Kidney tubule cell (primary cell): Measurements from ENCODE around the gene VAT1L.
A peak's percentile ranks its signal among the peaks of the same experiment; 100 is the strongest.

Source experiments
- DNase-seq: peaks from one replicate; pipeline ENCODE4 v3.0.0-alpha.2; 2018; ENCODE audit warnings: low spot score

The VAT1L gene

DNA sequence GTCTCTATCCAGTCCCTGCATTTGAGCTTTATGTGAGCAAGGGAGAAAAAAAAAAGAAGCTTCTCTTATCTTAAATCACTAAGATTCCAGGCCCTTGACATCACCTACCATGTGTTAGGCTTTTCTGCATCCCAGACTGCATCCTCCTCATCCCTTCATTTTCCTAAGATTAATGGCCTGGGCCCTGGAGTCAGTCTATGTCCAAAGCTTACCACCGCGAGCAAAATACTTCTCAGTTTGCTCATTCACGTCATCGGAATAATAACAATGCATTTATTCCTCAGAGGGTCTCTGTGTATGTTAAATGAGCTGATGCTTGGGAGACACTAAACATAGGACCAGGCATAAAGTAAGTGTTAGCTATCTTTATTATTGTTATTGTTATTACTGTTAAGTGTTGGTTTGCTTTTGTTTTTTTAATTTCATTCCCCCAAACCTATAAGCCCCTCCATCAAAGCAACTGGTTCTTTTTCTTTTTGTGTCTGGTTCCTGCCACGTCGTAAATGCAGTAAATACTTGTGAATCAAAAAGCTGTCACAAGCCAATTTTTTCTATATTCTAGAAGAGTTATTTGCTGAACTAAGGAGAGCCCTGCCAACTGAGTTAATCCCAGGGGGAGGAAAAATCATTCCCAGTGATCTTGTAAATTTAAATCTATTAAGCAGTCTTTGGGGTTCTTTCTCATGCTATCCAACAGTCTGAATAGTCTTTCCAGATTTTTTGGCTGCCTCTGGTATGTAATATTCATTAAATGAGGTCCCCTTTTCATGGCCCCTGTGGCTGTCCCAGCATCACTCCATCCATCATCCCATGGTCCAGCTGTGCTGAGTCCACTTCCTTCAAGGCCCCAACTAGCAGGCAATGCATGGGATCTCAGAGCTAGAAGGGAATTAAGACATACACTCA lies 46.5 kb downstream of the VAT1L start:
- DNase-seq, result peak; percentile 13

- no peak for DNase-seq
These were observed 48.4 kb downstream of the VAT1L start for GRCh38 chr16:77836801-77837200.

- no peak for DNase-seq
These were observed 50.4 kb downstream of the VAT1L start for GRCh38 chr16:77838597-77839255.

GRCh38 chr16:77840093-77840492 lies 51.7 kb downstream of the VAT1L start:
- DNase-seq, result no peak

GRCh38 chr16:77840673-77841501 lies 52.5 kb downstream of the VAT1L start:
- peak; percentile 20 for DNase-seq

DNA sequence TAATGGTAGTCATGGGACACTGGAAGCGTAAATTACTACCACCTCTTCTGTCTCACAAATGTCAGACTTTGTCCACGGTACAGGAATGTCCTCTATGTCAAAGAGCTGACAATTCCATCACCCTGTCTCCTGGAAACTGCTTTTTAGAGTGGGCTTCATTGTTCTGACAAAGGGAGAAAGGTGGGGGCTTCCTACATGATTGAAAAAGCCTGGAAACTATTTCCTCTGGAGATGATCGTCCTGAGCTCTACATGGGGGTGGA lies 53.1 kb downstream of the VAT1L start:
- DNase-seq, result no peak

DNA sequence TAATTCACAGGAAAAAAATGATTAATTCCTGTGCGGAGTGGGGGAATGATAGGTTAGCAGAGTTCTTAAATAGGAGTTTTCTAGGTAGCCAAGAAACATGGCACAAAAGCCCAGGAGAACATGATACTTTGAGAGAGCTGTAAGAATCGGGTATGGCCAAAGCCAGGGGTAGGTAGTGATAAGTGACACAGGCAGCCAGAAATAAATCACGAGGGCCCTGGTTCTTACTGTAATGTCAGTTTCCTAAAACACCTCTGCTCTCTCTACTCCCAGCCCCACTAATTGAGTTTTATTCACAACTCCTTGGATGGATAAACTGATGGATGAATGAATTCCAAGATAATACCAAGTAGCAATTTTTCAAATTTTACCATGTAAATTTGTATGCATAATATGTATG lies 54.1 kb downstream of the VAT1L start:
- DNase-seq, result no peak

DNA sequence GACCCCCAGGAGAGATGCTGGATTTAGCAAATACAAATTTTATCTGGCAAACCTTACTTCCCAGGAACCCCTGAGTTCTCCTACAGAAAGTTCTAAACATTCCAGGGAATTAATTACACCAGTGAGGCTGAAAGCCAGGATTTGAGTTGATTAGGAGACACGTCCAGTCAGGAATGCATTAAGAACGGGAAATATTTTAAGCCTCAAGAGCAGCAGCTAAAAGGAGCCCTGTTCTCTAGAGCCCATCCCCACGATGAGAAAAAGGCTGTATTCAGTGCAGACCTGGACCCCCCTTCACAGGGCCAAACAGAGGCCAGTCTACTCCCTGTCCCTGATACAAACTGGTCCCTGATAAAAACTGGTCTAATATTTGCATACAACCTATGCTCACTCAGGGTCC lies 55.0 kb downstream of the VAT1L start:
- DNase-seq, result no peak

GRCh38 chr16:77844801-77845200 lies 56.4 kb downstream of the VAT1L start:
- no peak for DNase-seq

- peak; percentile 8 for DNase-seq
These were observed 61.4 kb downstream of the VAT1L start for GRCh38 chr16:77849646-77850258.

DNA sequence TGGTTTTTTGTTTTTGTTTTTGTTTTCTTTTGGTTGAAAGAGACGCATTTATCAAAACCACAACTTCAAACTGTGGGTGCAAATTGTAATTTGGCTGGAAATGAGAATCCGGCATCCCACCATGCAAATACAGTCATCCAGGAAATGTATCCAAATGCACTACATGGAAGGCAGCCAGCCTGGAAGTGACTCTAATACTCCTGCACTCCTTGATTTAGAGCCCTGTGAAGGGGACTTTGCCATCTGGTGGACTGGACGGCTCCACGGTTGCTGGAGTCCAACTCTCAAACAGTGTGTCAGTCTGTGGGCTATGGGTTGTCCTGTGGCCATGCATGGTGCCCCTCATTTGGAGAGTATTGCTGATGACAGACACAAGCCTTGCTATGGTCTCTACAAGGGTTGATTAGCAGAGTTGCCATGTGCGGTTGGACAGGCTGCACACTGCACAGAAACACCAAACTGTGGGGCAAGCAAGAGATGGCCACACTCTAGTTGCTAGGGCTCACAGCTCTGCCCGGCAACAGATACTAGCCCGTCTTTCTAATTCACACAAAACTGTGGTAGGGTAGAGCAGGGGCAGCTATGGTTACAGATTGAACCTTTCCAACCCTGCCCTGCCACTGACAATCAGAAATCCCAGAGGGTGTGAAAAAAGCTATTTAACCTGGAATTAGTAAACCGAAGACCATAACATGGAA lies 62.4 kb downstream of the VAT1L start:
- no peak for DNase-seq

DNA sequence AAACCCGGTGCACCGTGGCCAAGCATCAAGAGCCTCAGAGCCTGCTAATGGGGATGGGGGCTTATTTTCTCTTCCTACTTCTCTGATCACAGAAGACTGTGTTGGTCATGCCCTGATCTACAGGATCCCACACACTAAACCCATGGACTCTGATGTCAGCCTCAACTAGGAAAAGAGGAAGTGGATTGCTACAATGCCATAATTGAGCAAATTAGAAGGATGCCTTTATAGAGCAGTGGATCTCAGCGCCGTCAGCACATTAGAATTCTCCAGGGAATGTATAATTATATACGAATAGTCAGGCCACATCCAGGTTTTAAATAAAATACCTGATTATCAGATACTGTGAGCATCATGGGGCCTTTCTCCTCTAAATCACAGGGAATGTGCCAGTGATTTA lies 64.8 kb downstream of the VAT1L start:
- DNase-seq, result no peak

DNA sequence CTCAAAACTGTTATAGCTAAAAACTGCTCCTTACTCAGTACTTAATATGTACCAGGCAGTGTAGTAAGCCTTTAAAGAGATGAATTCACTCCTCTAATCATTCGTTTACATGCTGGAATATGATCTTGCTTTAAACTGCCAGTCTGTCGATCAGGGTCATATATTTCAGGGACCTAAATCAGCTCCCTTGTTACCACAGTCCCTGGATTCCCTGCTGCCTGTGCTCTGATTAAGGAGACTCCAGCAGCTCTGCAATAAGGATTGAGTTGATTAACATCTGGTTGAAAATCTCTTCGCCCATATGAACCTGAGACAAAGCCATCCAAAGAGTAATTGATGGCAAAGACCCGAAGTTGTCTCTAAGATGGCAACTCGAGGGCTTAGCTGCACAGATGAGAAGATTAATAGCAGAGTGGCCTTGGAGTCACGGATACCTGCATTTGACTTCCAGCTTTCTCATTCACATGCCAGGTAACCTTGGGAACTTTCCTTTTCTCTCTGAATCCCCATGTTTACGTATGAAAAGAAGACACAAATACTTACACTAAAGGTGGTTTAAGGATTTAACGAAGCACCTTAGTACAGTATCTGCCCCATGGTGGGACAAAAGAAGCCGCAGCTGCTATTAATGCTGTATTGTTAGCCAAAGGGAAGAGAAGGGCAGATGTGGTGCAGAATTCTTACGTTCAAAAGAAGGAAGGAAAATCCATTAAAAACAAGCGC lies 68.2 kb downstream of the VAT1L start:
- no peak for DNase-seq

GRCh38 chr16:77858060-77858459 lies 69.7 kb downstream of the VAT1L start:
- no peak for DNase-seq

GRCh38 chr16:77859493-77860232 lies 71.3 kb downstream of the VAT1L start:
- no peak for DNase-seq

DNA sequence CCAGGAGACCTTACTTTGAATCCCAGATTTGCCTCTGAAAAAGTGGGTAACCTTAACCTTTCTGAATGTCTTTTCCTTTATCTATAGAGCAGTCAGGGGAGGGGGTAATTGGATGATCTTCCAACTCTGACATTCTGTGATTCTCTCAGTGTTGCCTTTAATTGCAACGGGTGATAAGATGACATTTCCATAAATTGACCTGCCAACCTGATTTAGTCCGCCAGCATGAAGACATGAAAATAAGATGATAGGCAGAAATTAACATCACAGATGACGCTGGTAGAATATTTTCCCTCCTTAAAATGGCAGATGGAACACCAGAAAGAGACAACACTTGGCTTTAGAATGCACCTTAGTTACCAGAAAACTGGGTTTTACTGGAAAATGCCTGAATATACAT lies 72.6 kb downstream of the VAT1L start:
- no peak for DNase-seq

- no peak for DNase-seq
These were observed 74.9 kb downstream of the VAT1L start for GRCh38 chr16:77863250-77863649.

GRCh38 chr16:77866752-77867151 lies 78.4 kb downstream of the VAT1L start:
- DNase-seq, result no peak

DNA sequence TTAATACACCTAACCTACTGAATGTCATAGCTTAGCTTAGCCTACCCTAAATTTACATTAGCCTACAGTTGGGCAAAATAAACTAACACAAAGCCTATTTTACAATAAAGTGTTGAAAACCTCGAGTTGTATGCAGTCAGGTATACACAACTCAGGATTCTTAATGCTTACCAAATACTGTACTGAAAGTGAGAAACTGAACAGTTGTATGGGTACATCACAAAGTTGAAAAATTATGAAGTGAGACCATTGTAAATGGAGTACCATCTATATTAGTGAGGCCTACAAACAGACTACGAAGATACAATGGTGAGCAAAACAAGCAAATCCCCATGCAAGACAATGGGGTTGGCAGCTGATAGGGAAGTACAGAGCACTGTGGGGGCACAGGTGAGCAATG lies 79.7 kb downstream of the VAT1L start:
- DNase-seq, result no peak

- DNase-seq, result no peak
These were observed 80.1 kb downstream of the VAT1L start for GRCh38 chr16:77868478-77868877.
